Lung (tissue), 13 donors: ENCODE data around the gene ASCC1. TPM values are rescaled to one million over a fixed set of nuclear protein-coding genes. Genes with fewer than 3 reads are reported as not detected.
A peak's percentile ranks its signal among the peaks of the same experiment; 100 is the strongest.

ENCODE experiments used
- ATAC-seq: fragments of 200-7000 bp; cut with Tn5 transposase; one replicate; pipeline ENCODE4 v1.9.1; 2020; ENCODE audit warnings: moderate number of reproducible peaks; ENCODE audit not compliant: insufficient read depth, low FRiP score
- DNase-seq, 3 donors: peaks; one replicate each; pipeline ENCODE4 v3.0.0-alpha.2; 2013 to 2017
- H3K27ac ChIP-seq, 2 donors: one replicate each; pipeline ENCODE4 v1.5.1; 2013; ENCODE audit warnings: mild to moderate bottlenecking in 2 of 2, moderate library complexity in 2 of 2, control low read depth in 1 of 2, inconsistent platforms in 1 of 2, low read depth in 1 of 2, low read length in 1 of 2
- H3K27me3 ChIP-seq, 3 donors: one replicate each; pipeline ENCODE4 v1.5.1; 2013; ENCODE audit warnings: low read length in 2 of 3; ENCODE audit not compliant: control insufficient read depth in 3 of 3, insufficient read depth in 3 of 3
- H3K36me3 ChIP-seq, 4 donors: one replicate each; pipeline ENCODE4 v1.5.1; 2013; ENCODE audit warnings: low read length in 4 of 4, mild to moderate bottlenecking in 1 of 4, moderate library complexity in 1 of 4; ENCODE audit not compliant: control insufficient read depth in 4 of 4, insufficient read depth in 4 of 4
- H3K4me1 ChIP-seq, 5 donors: one replicate each; pipeline ENCODE4 v1.5.1; 2013; ENCODE audit warnings: low read length in 5 of 5, mild to moderate bottlenecking in 2 of 5, moderate library complexity in 1 of 5; ENCODE audit not compliant: control insufficient read depth in 5 of 5, insufficient read depth in 5 of 5
- H3K4me3 ChIP-seq: one replicate; pipeline ENCODE4 v1.5.1; 2013; ENCODE audit warnings: mild to moderate bottlenecking, control low read depth, moderate library complexity
- H3K9ac ChIP-seq, 2 donors: one replicate each; pipeline ENCODE4 v1.5.1; 2013; ENCODE audit warnings: low read length in 2 of 2, control low read depth in 1 of 2; ENCODE audit not compliant: insufficient read depth in 1 of 2
- H3K9me3 ChIP-seq, 4 donors: one replicate each; pipeline ENCODE4 v1.5.1; 2013; ENCODE audit warnings: low read length in 3 of 4, mild to moderate bottlenecking in 1 of 4, moderate library complexity in 1 of 4; ENCODE audit not compliant: control insufficient read depth in 4 of 4, insufficient read depth in 3 of 4
- CTCF ChIP-seq: IDR thresholded peaks from 2 replicates; pipeline ENCODE4 v1.5.1; 2012; ENCODE audit warnings: mild to moderate bottlenecking; ENCODE audit errors: control extremely low read depth, extremely low read depth
- WGBS, 2 donors: extraction: QIAGEN DNeasy Blood & Tissue Kit; methylation state at CpG; one replicate each; pipeline ENCODE4 v1.1.7; 2013; 5-methylcytosine and 5-hydroxymethylcytosine counted together
- polyA plus RNA-seq, 2 donors: library from polyadenylated mRNA; stranded (reverse); fragments of 200-250 nt; gene quantifications; one replicate each; pipeline ENCODE4 v1.2.1, GENCODE V29; 2013
- small RNA-seq: library from RNA; depleted of rRNA; stranded (forward); fragments of <200 nt; gene quantifications from one replicate; pipeline ENCODE3, GENCODE V24; 2014; ENCODE audit warnings: low replicate concordance
- total RNA-seq, 2 donors: library from RNA; depleted of rRNA in 1 of 2; stranded (reverse); fragments of >200 nt in 1 of 2; gene quantifications; one replicate each; pipeline ENCODE4 v1.2.1, GENCODE V29; 2014 to 2021
- donor health status: control.
- donor health status: control.
- donor health status: Bipolar disorder and iron deficiency.
- donor health status: healthy.
- donor health status: DM: yes; HTN: yes; CAD: no.

The ASCC1 gene
- total and polyA plus RNA-seq, 4 donors = 9.0 to 29.9 (median 24.2) TPM

- Histone ChIP-seq H3K9me3 (peaks cover 0 to 2% (median 0%) of the 10 kb centered on the region in 4 donors), H3K4me3 (no peak overlapping the region), H3K27ac (no peak overlapping the region), H3K9ac (no peak overlapping the region), H3K36me3 (no peaks in the 10 kb centered on the region), H3K27me3 (no peaks in the 10 kb centered on the region), H3K4me1 (peaks cover 0 to 5% (median 0%) of the 10 kb centered on the region in 5 donors)
- no peak for TF ChIP-seq CTCF
- WGBS, 2 donors = 91 to 98% methylated on average over 5 of the region's 5 CpGs
- ATAC-seq (no peak), DNase-seq (no peak)
Measured at GRCh38 chr10:72049969-72050781, 165.9 kb downstream of the ASCC1 start.

GRCh38 chr10:72049472-72049871 is 166.6 kb downstream of the ASCC1 start:
- peaks cover 0 to 2% (median 0%) of the 10 kb centered on the region in 4 donors for H3K9me3 ChIP-seq
- ATAC-seq (no peak), DNase-seq (no peak)
- 83 to 91% methylated on average over 1 of the region's 1 CpG for WGBS, 2 donors
- no peak overlapping the region for H3K4me3 ChIP-seq
- H3K9ac ChIP-seq = no peak overlapping the region
- no peak overlapping the region for H3K27ac ChIP-seq
- no peaks in the 10 kb centered on the region for H3K36me3 ChIP-seq
- no peaks in the 10 kb centered on the region for H3K27me3 ChIP-seq
- H3K4me1 ChIP-seq = peaks cover 0 to 10% (median 0%) of the 10 kb centered on the region in 5 donors
- no peak for TF ChIP-seq CTCF

- H3K9ac ChIP-seq = no peak overlapping the region
- H3K36me3 ChIP-seq = no peaks in the 10 kb centered on the region
- H3K27ac ChIP-seq = no peak overlapping the region
- peak; percentile 100 for TF ChIP-seq CTCF
- peaks cover 0 to 2% (median 0%) of the 10 kb centered on the region in 4 donors for H3K9me3 ChIP-seq
- peak; percentile 95 to 97 (median 97) for DNase-seq
- peak; percentile 93 for ATAC-seq
- no peaks in the 10 kb centered on the region for H3K27me3 ChIP-seq
- H3K4me1 ChIP-seq = peaks cover 0 to 13% (median 0%) of the 10 kb centered on the region in 5 donors
- H3K4me3 ChIP-seq = no peak overlapping the region
- 30 to 31% methylated on average over 12 of the region's 12 CpGs for WGBS, 2 donors
Measured at GRCh38 chr10:72048450-72049124, 167.5 kb downstream of the ASCC1 start.

Small RNA genes within 50 kb of the gene (small RNA-seq; reads per million reads assigned to genes)
- gene RF00019 = not detected
- gene RF00340 = not detected

Other genes with a start within 250 kb of the ASCC1 start
- gene SPOCK2, start 127.7 kb downstream of the ASCC1 start, total RNA-seq = 100 to 1,000 TPM in 1 of 2 donors, 10 to 100 TPM in 1; 24.1 to 103 TPM
- 10 to 100 TPM; 34.1 to 86.0 TPM for gene SPOCK2, start 127.7 kb downstream of the ASCC1 start, polyA plus RNA-seq
- 10 to 100 TPM; 67.9 to 94.0 TPM for gene ANAPC16, start 264 bp downstream of the ASCC1 start, total RNA-seq
- gene ANAPC16, start 264 bp downstream of the ASCC1 start, polyA plus RNA-seq = 100 to 1,000 TPM in 1 of 2 donors, 10 to 100 TPM in 1; 88.9 to 138 TPM
- 100 to 1,000 TPM; 155 to 190 TPM for gene DDIT4, start 57.6 kb upstream of the ASCC1 start, total RNA-seq
- 100 to 1,000 TPM in 1 of 2 donors, 10 to 100 TPM in 1; 55.3 to 188 TPM for gene DDIT4, start 57.6 kb upstream of the ASCC1 start, polyA plus RNA-seq
- 10 to 100 TPM; 34.0 to 38.7 TPM for gene DNAJB12, start 138.6 kb upstream of the ASCC1 start, total RNA-seq
- 10 to 100 TPM; 30.0 to 30.2 TPM for gene DNAJB12, start 138.6 kb upstream of the ASCC1 start, polyA plus RNA-seq